Central memory CD8-positive, alpha-beta T cell (primary cell): ENCODE measurements around the gene GRIK5.

Source experiments
- ATAC-seq: fragments of 150-1000 bp; cut with Tn5 transposase; replicated peaks from 2 replicates; pipeline ENCODE4 v1.10.0; 2022; ENCODE audit warnings: mild to moderate bottlenecking, moderate FRiP score, moderate number of reproducible peaks; ENCODE audit not compliant: poor library complexity, severe bottlenecking; ENCODE audit errors: extremely low read depth
- DNase-seq, 2 donors: peaks; one replicate each; pipeline ENCODE4 v3.0.0; 2021; ENCODE audit warnings: low spot score in 2 of 2
- H3K27ac Mint-ChIP-seq: one replicate; pipeline ENCODE4 v1.8.0; 2022; ENCODE audit warnings: low read depth, mild to moderate bottlenecking, moderate library complexity, mixed read lengths
- H3K27me3 Mint-ChIP-seq: one replicate; pipeline ENCODE4 v1.8.0; 2022; ENCODE audit warnings: mixed read lengths
- H3K36me3 Mint-ChIP-seq: one replicate; pipeline ENCODE4 v1.8.0; 2022; ENCODE audit warnings: mild to moderate bottlenecking, moderate library complexity, mixed read lengths; ENCODE audit not compliant: insufficient read depth
- H3K4me1 Mint-ChIP-seq: one replicate; pipeline ENCODE4 v1.8.0; 2022; ENCODE audit warnings: mixed read lengths
- H3K4me3 Mint-ChIP-seq: one replicate; pipeline ENCODE4 v1.8.0; 2022; ENCODE audit warnings: mild to moderate bottlenecking, moderate library complexity, mixed read lengths
- H3K9me3 Mint-ChIP-seq: one replicate; pipeline ENCODE4 v1.8.0; 2022; ENCODE audit warnings: mixed read lengths

GRIK5 gene

GRCh38 chr19:41968751-41969595 is 101.0 kb downstream of the GRIK5 start:
- Mint-ChIP-seq H3K4me1 (no peaks in the 10 kb centered on the region), H3K4me3 (no peak overlapping the region), H3K27me3 (no peaks in the 10 kb centered on the region)

GRCh38 chr19:41967054-41967783 is 102.8 kb downstream of the GRIK5 start:
- ATAC-seq, result no peak
- peaks cover 2% of the 10 kb centered on the region for H3K36me3 Mint-ChIP-seq

More at GRCh38 chr19:41968751-41969595, 101.0 kb downstream of the GRIK5 start:
- Mint-ChIP-seq H3K9me3 (no peaks in the 10 kb centered on the region), H3K27ac (peak overlapping the region; percentile 14), H3K36me3 (peaks cover 2% of the 10 kb centered on the region)
- DNase-seq, result no peak
- no peak for ATAC-seq

DNA sequence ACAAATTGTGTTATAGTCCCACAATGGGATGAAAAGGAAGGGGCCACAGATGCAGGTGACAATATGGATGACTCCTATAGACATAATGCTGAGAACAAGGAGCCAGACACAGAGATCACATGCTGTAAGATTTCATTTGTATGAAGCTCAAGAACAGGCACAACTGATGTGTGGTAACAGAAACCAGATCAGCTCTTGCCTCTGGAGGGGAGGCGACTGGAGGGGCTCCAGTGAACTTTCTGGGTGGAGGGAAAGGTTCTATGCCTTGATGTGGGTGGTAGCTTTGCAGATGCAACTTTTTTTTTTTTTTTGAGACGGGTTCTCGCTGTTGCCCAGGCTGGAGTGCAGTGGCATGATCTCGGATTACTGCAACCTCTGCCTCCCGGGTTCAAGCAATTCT is 104.9 kb downstream of the GRIK5 start:
- no peak for ATAC-seq

More at GRCh38 chr19:41967054-41967783, 102.8 kb downstream of the GRIK5 start:
- DNase-seq, result no peak
- peak overlapping the region; percentile 66 for H3K27ac Mint-ChIP-seq
- H3K4me3 Mint-ChIP-seq, result peak overlapping the region; percentile 10
- no peaks in the 10 kb centered on the region for H3K27me3 Mint-ChIP-seq
- H3K9me3 Mint-ChIP-seq, result no peaks in the 10 kb centered on the region
- H3K4me1 Mint-ChIP-seq, result no peaks in the 10 kb centered on the region

GRCh38 chr19:41960973-41961372 is 109.0 kb downstream of the GRIK5 start:
- Mint-ChIP-seq H3K27ac (no peak overlapping the region), H3K27me3 (no peaks in the 10 kb centered on the region), H3K4me3 (peak overlapping the region; percentile 13), H3K36me3 (peaks cover 3% of the 10 kb centered on the region), H3K4me1 (peaks cover 19% of the 10 kb centered on the region), H3K9me3 (no peaks in the 10 kb centered on the region)
- DNase-seq (no peak), ATAC-seq (no peak)

More for the DNA sequence above, 104.9 kb downstream of the GRIK5 start:
- no peak overlapping the region for H3K27ac Mint-ChIP-seq
- H3K9me3 Mint-ChIP-seq, result no peaks in the 10 kb centered on the region
- H3K4me3 Mint-ChIP-seq, result no peak overlapping the region
- no peaks in the 10 kb centered on the region for H3K4me1 Mint-ChIP-seq
- peaks cover 2% of the 10 kb centered on the region for H3K36me3 Mint-ChIP-seq
- no peak for DNase-seq
- no peaks in the 10 kb centered on the region for H3K27me3 Mint-ChIP-seq

DNA sequence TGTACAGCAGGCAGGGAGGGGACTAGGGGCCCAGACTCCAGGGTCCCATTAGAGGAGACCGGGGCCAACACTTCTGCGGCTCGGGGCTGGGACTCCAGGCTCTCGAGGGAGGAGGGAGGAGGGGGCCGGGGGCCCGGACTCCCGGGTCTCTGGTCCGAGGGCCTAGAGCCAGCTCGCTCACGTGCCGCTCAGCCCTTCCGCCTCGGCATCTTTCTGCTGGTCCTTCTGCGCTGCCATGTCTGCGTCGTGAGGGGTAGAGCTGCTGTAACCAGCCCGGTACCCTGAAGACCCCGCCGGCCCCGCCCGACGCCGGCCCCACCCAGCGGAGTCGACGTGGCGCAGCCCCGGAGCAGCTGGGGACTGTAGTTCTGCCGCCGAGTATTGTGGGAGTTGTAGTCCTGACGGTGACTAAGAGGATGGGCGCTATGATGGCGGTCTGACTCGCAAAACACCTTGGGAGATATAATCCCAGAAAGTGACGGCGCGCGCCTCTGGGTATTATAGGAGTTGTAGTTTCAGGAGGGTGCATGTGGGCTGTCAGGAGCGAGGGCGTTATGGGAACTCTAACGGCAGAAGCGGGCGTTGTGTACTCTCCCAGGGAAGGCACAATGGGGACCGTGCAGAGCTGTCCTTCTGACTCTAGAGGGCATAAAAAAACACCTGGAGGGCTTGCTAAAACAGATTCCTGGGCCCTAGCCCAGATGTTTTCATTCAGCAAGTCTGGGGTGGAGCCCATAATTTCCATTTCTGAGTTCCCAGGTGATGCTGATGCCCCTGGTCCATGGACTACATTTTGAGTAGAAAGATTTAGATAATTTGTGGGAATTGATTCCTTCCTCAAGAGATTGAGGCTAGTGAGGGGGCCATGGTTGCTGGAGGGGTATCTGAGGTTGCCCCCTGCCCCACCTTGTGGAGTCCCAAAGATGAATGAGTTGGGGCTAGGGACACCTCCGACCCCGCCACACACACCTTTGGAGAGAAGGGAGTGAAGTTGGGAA is 110.7 kb downstream of the GRIK5 start, which contains the start of gene RABAC1:
RABAC1 (minus strand) TSS at position 266 of the 998 bp plus-strand sequence; CDS start at position 237, 29 bp downstream.
- H3K27me3 Mint-ChIP-seq, result no peaks in the 10 kb centered on the region
- H3K4me3 Mint-ChIP-seq, result peak within 1 kb of the TSS; percentile 83
- H3K27ac Mint-ChIP-seq, result peak within 1 kb of the TSS; percentile 56

GRCh38 chr19:41958367-41959055 is 111.5 kb downstream of the GRIK5 start:
- DNase-seq (peak; percentile 58 to 59), ATAC-seq (peak; percentile 57)
- H3K36me3 Mint-ChIP-seq, result peaks cover 3% of the 10 kb centered on the region
- H3K27ac Mint-ChIP-seq, result peak overlapping the region; percentile 56
- peaks cover 19% of the 10 kb centered on the region for H3K4me1 Mint-ChIP-seq
- H3K4me3 Mint-ChIP-seq, result peak overlapping the region; percentile 83
- H3K9me3 Mint-ChIP-seq, result no peaks in the 10 kb centered on the region
- no peaks in the 10 kb centered on the region for H3K27me3 Mint-ChIP-seq

More for the DNA sequence above, 110.7 kb downstream of the GRIK5 start, which contains the start of gene RABAC1:
- ATAC-seq (peak; percentile 95), DNase-seq (peak; percentile 73)
- Mint-ChIP-seq H3K9me3 (no peaks in the 10 kb centered on the region), H3K36me3 (peaks cover 3% of the 10 kb centered on the region), H3K4me1 (peaks cover 19% of the 10 kb centered on the region)

DNA sequence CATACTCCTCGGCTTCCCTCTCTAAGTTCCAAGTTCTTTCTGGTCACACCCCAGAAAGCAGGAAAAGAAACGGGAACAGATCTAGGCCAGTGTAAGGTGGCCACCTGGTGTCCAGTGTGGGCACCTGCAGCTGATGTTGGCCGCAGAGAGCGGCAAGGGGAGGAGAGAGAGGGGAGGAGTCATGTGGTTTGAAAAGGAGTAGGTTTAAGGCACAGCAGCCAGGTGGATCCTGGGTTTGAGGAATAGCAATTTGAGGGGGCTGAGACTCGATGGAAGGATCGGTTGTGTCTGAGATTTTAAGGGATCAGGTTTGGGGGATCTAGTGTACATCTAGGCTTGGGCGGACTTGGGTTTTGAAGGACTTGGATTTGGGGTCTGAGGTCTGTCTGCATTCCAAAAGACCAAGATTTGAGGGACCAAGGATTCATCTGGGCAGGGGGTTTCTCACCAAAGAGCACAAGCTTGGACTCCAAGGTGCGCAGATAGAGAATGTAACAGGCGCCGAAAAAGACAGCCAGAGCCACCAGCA is 112.1 kb downstream of the GRIK5 start:
- H3K27ac Mint-ChIP-seq, result peak overlapping the region; percentile 56
- H3K4me1 Mint-ChIP-seq, result peaks cover 19% of the 10 kb centered on the region
- H3K27me3 Mint-ChIP-seq, result no peaks in the 10 kb centered on the region
- DNase-seq (no peak), ATAC-seq (no peak)
- H3K36me3 Mint-ChIP-seq, result peaks cover 3% of the 10 kb centered on the region
- H3K4me3 Mint-ChIP-seq, result peak overlapping the region; percentile 83
- no peaks in the 10 kb centered on the region for H3K9me3 Mint-ChIP-seq

GRCh38 chr19:41957161-41957837 is 112.7 kb downstream of the GRIK5 start:
- Mint-ChIP-seq H3K4me3 (peak overlapping the region; percentile 83), H3K9me3 (no peaks in the 10 kb centered on the region), H3K27me3 (no peaks in the 10 kb centered on the region), H3K36me3 (peaks cover 3% of the 10 kb centered on the region), H3K4me1 (peaks cover 19% of the 10 kb centered on the region), H3K27ac (peak overlapping the region; percentile 56)
- ATAC-seq (no peak), DNase-seq (no peak)

DNA sequence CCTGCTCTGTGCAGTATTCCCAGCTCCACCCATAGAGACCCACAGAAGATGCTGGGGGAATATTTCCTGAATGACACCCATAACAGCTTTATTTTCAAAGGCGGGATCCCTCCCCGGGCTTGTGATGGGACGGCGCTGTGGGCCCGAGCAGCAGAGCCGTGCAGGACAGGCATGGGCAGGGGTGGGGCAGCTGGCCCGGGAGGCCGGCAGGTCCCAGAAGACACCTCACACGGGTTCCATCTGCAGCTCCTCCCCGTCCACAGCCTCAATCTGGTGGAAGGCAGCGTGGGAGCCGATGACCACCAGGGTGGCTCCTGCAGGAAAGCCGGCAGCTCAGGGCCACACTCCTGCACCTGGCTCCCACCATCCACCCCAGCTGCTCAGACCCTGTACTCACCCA is 113.4 kb downstream of the GRIK5 start:
- H3K27ac Mint-ChIP-seq, result no peak overlapping the region
- no peak overlapping the region for H3K4me3 Mint-ChIP-seq
- DNase-seq, result no peak

GRCh38 chr19:41955521-41955920 is 114.5 kb downstream of the GRIK5 start:
- DNase-seq (no peak), ATAC-seq (no peak)
- peaks cover 26% of the 10 kb centered on the region for H3K4me1 Mint-ChIP-seq
- H3K9me3 Mint-ChIP-seq, result no peaks in the 10 kb centered on the region
- no peak overlapping the region for H3K27ac Mint-ChIP-seq
- H3K4me3 Mint-ChIP-seq, result no peak overlapping the region
- H3K36me3 Mint-ChIP-seq, result peaks cover 3% of the 10 kb centered on the region
- H3K27me3 Mint-ChIP-seq, result no peaks in the 10 kb centered on the region

More for the DNA sequence above, 113.4 kb downstream of the GRIK5 start:
- Mint-ChIP-seq H3K4me1 (peaks cover 22% of the 10 kb centered on the region), H3K27me3 (no peaks in the 10 kb centered on the region), H3K9me3 (no peaks in the 10 kb centered on the region), H3K36me3 (peaks cover 3% of the 10 kb centered on the region)
- ATAC-seq, result no peak

- H3K9me3 Mint-ChIP-seq, result no peaks in the 10 kb centered on the region
- H3K4me1 Mint-ChIP-seq, result peaks cover 24% of the 10 kb centered on the region
- ATAC-seq (peak; percentile 62), DNase-seq (peak; percentile 73 to 93)
- peaks cover 5% of the 10 kb centered on the region for H3K36me3 Mint-ChIP-seq
- no peak overlapping the region for H3K4me3 Mint-ChIP-seq
- H3K27me3 Mint-ChIP-seq, result no peaks in the 10 kb centered on the region
- peak overlapping the region; percentile 87 for H3K27ac Mint-ChIP-seq
Observed at GRCh38 chr19:41951686-41952172, 118.3 kb downstream of the GRIK5 start.
